DOHH2 (cell line): ENCODE data around the gene UBAP1L.

Source experiments
- H3F3A ChIP-seq: fragments of 200-600 bp; sonication (generic), shearing (Covaris generic); 2 replicates; pipeline ENCODE4 v1.6.0; 2016; ENCODE audit warnings: antibody characterized with exemption, mild to moderate bottlenecking; ENCODE audit not compliant: control insufficient read depth, insufficient read depth
- H3K27ac ChIP-seq: fragments of 200-600 bp; sonication (generic); 2 replicates; pipeline ENCODE4 v1.5.1; 2014; ENCODE audit warnings: low read depth, mild to moderate bottlenecking, low read length, moderate library complexity
- H3K27me3 ChIP-seq: fragments of 200-600 bp; sonication (generic); 2 replicates; pipeline ENCODE4 v1.6.1; 2014; ENCODE audit warnings: mild to moderate bottlenecking, low read length, mixed read lengths; ENCODE audit not compliant: control insufficient read depth
- H3K36me3 ChIP-seq: fragments of 200-600 bp; sonication (generic); 2 replicates; pipeline ENCODE4 v1.6.1; 2014; ENCODE audit warnings: mild to moderate bottlenecking, low read length, moderate library complexity, mixed read lengths; ENCODE audit not compliant: control insufficient read depth
- H3K4me1 ChIP-seq: fragments of 200-600 bp; sonication (generic); 2 replicates; pipeline ENCODE4 v1.6.1; 2014; ENCODE audit warnings: mild to moderate bottlenecking, low read length, mixed read lengths; ENCODE audit not compliant: control insufficient read depth
- H3K4me2 ChIP-seq: fragments of 200-600 bp; sonication (generic); 2 replicates; pipeline ENCODE4 v1.6.0; 2014; ENCODE audit warnings: mild to moderate bottlenecking, low read length, moderate library complexity
- H3K4me3 ChIP-seq: fragments of 200-600 bp; sonication (generic); 2 replicates; pipeline ENCODE4 v1.5.1; 2014; ENCODE audit warnings: mild to moderate bottlenecking, low read length, mixed read lengths
- H3K79me2 ChIP-seq: fragments of 200-600 bp; sonication (generic); 2 replicates; pipeline ENCODE4 v1.6.1; 2014; ENCODE audit warnings: mild to moderate bottlenecking, low read length, mixed read lengths; ENCODE audit not compliant: control insufficient read depth
- H3K9me2 ChIP-seq: fragments of 200-600 bp; sonication (generic); replicated peaks from 2 replicates; pipeline ENCODE4 v1.6.1; 2014; ENCODE audit warnings: mild to moderate bottlenecking, low read length, mixed read lengths; ENCODE audit not compliant: control insufficient read depth
- H3K9me3 ChIP-seq: fragments of 200-600 bp; sonication (generic); 2 replicates; pipeline ENCODE4 v1.6.1; 2014; ENCODE audit warnings: antibody characterized with exemption, low read length, mixed read lengths; ENCODE audit not compliant: control insufficient read depth, insufficient read depth
- H4K20me1 ChIP-seq: fragments of 200-600 bp; sonication (generic); 2 replicates; pipeline ENCODE4 v1.6.0; 2014; ENCODE audit warnings: low read depth, mild to moderate bottlenecking, antibody characterized with exemption, low read length, moderate library complexity; ENCODE audit not compliant: control insufficient read depth, insufficient read depth
- CTCF ChIP-seq: fragments of 200-600 bp; sonication (generic); IDR thresholded peaks from one replicate; pipeline ENCODE4 v1.5.1; 2014; ENCODE audit warnings: antibody characterized with exemption, mild to moderate bottlenecking, low read depth, low read length; ENCODE audit not compliant: poor library complexity, severe bottlenecking
- EZH2phosphoT487 ChIP-seq: fragments of 200-600 bp; sonication (generic); IDR thresholded peaks from 2 replicates; pipeline ENCODE4 v1.6.1; 2017; ENCODE audit warnings: borderline replicate concordance, mild to moderate bottlenecking, antibody characterized with exemption, low read length, moderate library complexity, mixed read lengths

UBAP1L gene

DNA sequence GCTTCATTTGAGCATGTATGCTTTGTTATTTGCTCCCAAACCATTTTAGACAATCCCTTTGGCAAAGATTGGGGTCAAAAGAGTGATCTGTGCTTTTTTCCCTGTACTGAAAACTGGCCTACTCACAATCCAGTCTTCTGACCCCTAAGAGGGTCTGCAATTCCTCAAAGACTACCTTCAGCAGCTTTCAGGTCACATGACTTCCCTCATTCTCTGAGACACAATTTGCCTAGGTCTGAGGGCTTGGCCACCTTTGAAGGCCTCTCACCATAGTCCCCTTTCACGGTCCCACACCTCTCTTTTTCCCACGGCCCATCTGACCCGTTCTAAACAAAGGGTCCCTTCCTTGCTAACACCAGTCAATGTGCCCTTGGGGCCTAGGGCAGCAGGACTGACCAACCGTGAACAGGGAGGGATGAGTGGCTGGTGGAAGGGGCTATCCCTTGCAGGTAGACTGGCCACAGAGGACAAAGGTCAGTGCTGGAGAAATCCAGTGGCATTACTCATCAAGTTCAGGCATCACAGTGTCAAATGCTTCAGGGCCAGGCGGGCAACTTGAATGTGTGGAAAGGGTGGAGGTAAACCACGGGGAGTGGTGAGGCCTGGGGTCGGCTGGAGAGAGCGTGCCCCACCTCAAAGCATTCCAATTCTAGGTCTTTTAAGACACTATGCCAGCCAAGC lies 58.0 kb downstream of the UBAP1L start:
- Histone ChIP-seq H3K79me2 (no peaks in the 10 kb centered on the region), H3K9me3 (no peaks in the 10 kb centered on the region), H3K27ac (no peak overlapping the region), H3K4me1 (no peaks in the 10 kb centered on the region), H4K20me1 (no peaks in the 10 kb centered on the region), H3F3A (no peaks in the 10 kb centered on the region), H3K4me3 (no peak overlapping the region), H3K36me3 (no peaks in the 10 kb centered on the region), H3K9me2 (no peaks in the 10 kb centered on the region), H3K4me2 (no peak overlapping the region), H3K27me3 (no peaks in the 10 kb centered on the region; the same call in 1 of the 2 replicates)
- TF ChIP-seq CTCF (no peak), EZH2phosphoT487 (no peak)

GRCh38 chr15:65056106-65056505 lies 58.9 kb downstream of the UBAP1L start:
- no peaks in the 10 kb centered on the region for H3K36me3 ChIP-seq
- no peak for TF ChIP-seq CTCF
- TF ChIP-seq EZH2phosphoT487: no peak
- no peaks in the 10 kb centered on the region for H4K20me1 ChIP-seq
- H3K4me3 ChIP-seq: no peak overlapping the region
- no peak overlapping the region for H3K27ac ChIP-seq
- no peaks in the 10 kb centered on the region for H3K9me2 ChIP-seq
- no peaks in the 10 kb centered on the region for H3K79me2 ChIP-seq
- H3K4me1 ChIP-seq: no peaks in the 10 kb centered on the region
- H3K9me3 ChIP-seq: no peaks in the 10 kb centered on the region
- no peak overlapping the region for H3K4me2 ChIP-seq
- no peaks in the 10 kb centered on the region; the same call in 1 of the 2 replicates for H3K27me3 ChIP-seq
- no peaks in the 10 kb centered on the region for H3F3A ChIP-seq

DNA sequence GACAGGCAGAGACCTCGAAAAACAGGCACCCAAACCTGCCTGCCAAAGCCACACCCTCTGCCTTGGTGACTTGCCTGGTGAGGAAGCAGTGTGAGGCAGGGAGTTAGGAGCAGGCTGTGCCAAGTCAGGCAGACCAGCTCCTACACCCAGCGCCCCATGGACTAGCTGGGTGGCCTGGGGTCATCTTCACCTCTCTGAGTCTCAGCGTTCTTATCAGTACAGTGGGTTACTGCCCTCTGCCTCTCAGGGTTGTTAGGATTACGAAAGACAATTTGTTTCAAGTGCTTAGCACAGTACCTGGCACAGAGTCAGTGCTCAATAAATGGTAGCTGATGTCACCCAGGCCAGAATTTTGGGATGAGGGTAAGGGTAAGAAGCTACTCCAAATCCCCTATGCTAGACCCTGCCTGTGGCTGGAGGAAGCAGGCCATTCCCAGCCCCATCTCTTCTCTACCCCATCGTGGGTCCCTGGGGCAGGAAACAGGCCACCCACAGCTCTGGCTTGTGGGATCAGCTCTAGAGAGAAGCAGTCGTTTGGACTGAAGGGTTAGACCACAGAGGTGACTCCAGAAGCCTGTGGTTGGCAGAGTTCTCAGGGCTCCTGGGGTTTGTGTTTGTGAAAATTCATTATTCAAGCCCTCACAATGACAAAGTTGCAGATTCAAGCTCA lies 59.7 kb downstream of the UBAP1L start:
- Histone ChIP-seq H4K20me1 (no peaks in the 10 kb centered on the region), H3K36me3 (no peaks in the 10 kb centered on the region), H3K9me2 (no peaks in the 10 kb centered on the region), H3K4me3 (no peak overlapping the region), H3K79me2 (no peaks in the 10 kb centered on the region), H3K27ac (no peak overlapping the region), H3K4me1 (peaks cover 3% of the 10 kb centered on the region), H3K9me3 (no peaks in the 10 kb centered on the region), H3K4me2 (no peak overlapping the region), H3K27me3 (no peaks in the 10 kb centered on the region; the same call in 1 of the 2 replicates), H3F3A (no peaks in the 10 kb centered on the region)
- TF ChIP-seq EZH2phosphoT487: no peak
- no peak for TF ChIP-seq CTCF
